GM18951 (cell line): ENCODE measurements around the gene WIZ.

Experiments
- POLR2A ChIP-seq: IDR thresholded peaks from 4 replicates; pipeline ENCODE4 v1.6.1; 2011; ENCODE audit warnings: mild to moderate bottlenecking; ENCODE audit not compliant: insufficient read length, insufficient read depth; ENCODE audit errors: extremely low read depth
- in situ Hi-C: fragments of 300-500 bp; cut with MboI; formaldehyde crosslinking; loops from one replicate; pipeline ENCODE4 v1.12.0; 2022; ENCODE audit warnings: low sequenced_read_pairs, mixed read lengths, inconsistent platforms; ENCODE audit not compliant: unreplicated experiment

WIZ gene

DNA sequence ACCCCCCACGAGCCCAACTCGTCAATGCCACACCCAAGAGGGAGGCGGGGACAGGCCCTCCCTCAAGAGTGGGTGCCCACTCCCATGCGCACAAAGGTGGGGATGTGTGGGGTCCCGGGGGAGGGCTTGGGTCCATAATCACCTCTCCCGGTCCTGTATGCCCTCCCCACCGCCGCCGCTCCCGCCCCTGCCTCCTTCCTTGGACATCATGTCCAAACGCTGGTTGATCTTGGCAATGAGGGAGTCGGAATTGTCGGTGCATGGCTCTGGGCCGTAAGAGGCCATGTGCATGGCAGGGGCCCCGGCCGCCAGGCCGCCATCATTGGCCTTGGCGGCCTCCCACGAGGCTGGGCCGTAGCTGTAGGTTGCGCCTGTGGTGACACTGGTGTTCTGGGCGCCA is 76.1 kb downstream of the WIZ start:
- no peak for TF ChIP-seq POLR2A
- in situ Hi-C loops, result no loop called here

DNA sequence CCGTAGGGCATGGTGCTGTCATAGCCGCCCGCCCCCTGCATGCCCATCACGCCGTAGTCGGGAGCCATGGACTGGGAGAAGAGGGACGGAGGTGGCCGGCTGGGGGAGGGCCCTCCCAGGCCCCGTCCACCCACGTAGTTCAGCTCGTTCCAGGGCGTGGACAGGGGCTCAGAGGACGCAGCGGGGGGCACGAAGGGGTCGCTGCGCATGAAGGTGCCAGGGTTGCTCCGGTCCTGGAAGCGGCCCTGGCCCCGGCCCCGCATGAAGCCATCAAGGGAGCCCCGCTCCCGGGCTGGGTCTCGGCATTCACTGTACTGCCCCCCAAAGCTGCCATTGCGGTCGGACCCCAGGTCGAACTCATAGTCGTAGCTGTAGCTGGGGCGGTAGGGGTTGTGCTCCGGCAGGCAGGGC is 76.9 kb downstream of the WIZ start:
- TF ChIP-seq POLR2A, result no peak
- in situ Hi-C loops, result no loop called here

DNA sequence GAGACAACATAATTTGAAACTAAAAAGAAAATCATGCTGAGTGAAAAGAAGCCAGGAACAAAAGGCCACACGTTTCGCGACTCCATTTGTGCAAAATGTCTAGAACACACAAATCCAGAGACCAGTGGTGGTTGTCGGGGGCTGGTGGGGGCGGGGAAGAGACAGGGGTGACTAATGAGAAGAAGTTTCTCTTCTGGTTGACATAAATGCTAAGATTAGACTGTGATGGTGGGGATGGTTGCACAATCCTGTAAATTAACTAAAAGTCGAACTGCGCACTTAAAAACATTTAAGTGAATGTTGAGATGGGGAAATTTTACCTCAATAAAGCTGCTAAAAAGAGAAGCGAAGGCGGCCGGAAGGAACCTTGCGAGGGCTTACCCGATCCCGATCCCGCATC is 77.3 kb downstream of the WIZ start:
- in situ Hi-C loops, result no loop called here
- no peak for TF ChIP-seq POLR2A

DNA sequence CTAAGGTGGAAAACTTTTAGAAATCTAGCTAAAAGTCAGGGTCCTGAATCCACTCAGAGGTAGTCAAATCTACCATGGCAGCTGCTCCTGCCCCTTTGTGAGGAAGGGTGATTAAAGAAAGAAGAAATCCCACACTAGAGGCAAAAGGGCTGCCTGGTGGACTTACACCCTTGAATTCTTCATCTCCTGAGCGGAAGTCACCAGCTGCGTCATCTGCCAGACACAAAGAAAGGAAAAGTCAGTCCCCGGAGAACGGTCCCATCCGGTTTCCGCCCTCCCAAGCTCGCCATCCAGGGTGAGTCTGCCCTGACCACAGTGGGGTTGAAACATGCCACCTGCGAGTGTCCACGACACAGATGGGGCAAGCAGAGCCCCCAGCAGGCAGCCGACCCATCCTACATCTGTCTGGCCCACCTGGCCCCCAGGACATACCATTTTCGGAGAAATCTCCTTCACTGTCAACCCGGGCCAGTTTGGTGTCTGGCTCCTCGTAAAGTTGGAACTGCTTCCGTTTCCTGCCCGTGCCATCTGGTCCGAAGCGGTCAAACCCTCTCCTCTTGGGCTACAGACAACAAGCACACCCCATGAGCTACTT is 77.9 kb downstream of the WIZ start:
- TF ChIP-seq POLR2A, result no peak
- in situ Hi-C loops, result no loop called here

DNA sequence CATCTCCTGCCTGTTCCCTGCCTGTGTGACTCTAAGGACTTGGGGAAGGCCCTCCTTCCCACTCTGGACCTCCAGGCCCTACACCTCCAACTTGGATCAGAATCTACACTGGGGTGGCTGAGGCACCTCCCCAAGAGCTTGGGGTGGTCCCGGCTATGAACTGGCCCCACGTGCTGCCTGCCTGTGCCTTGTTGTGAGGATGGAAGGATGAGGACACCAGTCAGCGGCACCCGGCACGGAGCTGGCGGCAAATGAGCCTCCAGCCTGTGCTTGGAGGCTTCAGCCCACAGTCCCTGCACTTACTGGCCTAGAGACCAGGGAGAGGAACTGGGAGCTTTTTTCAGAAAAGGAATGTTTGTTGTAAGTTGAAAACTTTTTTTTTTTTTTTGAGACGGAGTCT is 78.6 kb downstream of the WIZ start:
- TF ChIP-seq POLR2A, result no peak

More for the DNA sequence above, 78.6 kb downstream of the WIZ start:
- in situ Hi-C loops, result no loop called here
